ENCODE measurements around the gene TAF1A.

DNA sequence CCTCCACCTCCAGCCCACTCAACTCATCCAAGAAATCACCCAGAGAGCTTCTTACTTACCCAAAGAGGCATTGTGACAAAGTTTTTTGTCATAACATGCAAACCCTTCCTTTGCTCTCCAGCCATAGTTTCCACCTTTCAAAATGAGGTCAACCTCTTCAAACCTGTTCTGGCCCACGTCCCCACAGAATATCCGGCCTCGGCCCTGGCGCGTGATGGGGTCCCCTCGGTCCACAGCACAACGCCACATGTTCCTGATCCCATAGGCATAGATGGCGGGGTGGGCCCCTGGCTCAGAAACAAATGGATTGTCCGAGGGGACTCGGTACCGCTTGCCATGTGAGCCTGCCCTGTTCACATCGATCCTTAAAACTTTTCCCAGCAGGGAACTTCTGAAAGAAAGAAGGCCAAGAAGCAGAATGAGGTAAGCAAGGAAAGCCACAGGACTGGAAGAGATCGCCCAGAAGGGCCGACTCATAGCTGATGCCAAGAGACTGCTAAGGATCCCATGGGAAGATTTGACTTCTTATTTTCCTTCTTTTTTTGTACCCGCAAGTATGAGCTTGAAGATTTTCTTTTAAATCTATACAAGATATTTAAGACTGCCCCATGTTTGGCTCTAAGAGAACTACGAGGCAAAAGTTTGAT lies 49.7 kb downstream of the TAF1A start:
- no peak for TF ChIP-seq CTCF (IDR thresholded peaks at IDR 0.05)
- TF ChIP-seq POLR2A (IDR thresholded peaks at IDR 0.05), result no peak
